ENCODE results near the gene MUCL1.

MUCL1 gene

DNA sequence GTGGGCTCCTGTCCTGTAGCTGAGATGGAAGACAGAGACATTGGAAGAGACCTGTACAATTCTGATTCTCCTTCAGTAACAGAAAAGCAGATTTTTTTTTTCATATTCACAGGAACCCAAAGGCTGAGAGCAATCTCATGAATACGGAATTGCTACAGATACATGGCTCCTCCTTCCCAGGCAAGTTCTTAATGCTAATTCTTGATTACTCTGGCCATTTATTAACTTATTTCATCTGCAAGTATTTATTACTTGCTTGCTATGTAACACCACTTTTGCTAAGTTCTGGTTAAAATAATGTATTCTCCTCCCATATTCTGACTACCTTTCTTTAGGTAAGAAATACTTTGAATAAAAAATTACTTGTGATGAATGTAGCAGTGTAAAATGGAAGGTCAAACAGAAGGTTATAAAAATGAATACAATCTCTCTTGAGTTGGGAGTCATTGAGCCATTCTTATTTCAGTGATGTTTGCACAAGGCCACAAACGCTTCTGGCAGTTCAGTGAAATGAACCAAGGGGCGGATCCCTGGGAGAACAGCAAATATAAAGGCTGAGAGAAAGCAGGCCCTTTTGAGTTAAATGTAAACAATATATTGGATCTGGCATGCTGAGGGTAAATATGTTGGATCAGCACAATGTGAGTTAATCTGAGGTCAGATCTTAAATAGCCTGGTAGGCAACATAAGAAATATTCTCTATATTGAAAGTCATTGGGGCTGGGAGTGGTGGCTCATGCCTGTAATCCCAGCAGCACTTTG, 37.6 kb downstream of the MUCL1 start:
- peak; percentile 18 for DNase-seq (ENCODE audit: low read depth, low spot score)
